ENCODE measurements around the gene TATDN2.

TATDN2 gene

DNA sequence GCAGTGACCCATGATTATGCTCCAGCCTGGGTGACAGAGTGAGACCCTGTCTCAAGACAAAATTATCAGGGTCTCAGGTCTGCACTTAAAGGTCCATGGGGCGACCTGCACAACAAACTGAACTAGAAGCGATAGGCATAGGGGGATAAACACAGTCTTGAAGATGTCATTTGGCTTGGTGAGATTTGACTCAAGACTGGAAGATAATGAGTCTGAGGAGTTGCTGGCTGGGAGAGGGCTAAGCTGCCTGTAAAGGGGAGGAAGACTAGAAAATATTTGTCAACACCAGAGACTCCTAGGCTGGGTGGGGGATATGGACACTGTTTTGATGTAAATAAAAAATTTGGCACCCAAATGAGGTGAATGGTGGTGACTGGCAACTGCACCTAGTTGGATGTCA, 24.7 kb downstream of the TATDN2 start:
- TF ChIP-seq POLR2A (IDR thresholded peaks at IDR 0.05; ENCODE audit: low read length) (no peak), GATA1 (IDR thresholded peaks at IDR 0.05; ENCODE audit: low read depth, low read length) (no peak)
- no peak for DNase-seq

DNA sequence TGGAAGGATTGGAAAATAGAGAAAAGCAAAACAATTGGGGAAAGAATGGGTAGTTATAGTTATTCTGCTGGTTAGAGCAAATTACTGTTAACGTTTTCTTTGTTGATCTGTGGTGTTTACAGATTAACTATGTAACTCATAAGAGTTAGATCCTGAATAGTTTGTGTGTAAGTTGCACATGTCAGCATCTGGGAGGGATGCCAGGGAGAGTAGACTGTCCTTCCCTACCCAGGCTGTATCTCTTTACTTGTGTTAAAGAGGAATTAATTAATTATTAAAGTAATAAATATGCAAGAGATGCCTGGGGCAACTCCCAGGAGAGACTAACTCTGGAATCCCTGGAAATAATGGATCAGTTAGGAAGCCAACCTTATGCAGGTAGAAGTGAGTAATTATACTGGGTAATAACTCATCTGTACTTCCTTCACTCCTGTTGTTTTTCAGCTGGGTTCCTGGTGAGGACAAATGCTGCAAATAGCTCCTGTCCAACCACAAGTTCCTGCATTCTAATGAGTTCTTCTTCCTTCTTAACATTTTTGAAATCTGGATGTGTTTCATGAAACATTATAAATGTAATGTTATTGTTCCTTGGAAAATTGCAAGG, 25.5 kb downstream of the TATDN2 start:
- no peak for DNase-seq

DNA sequence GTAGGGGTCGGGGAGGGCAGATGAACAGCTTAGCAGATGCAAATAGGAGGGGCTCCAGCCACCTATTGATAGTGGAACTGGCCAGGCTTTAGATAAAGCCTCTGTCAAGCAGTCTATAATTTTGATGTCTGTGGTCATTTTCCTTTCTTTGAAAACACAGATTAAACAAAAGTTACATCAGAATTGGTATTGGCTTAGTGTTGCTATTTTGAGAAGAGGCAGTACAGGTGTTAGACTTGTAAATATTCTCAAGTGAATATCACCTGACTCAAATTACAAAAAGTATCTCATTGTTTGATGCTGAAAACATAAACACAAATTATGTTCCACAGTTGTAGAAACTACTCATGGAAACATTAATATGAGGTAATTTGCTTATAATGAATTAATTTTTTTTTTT, 26.3 kb downstream of the TATDN2 start:
- TF ChIP-seq POLR2A (IDR thresholded peaks at IDR 0.05; ENCODE audit: low read length) = no peak
- TF ChIP-seq GATA1 (IDR thresholded peaks at IDR 0.05; ENCODE audit: low read depth, low read length) = no peak
- peak in 1 of 2 experiments; percentile 22 for DNase-seq

More for the DNA sequence above, 25.5 kb downstream of the TATDN2 start:
- no peak for TF ChIP-seq GATA1 (IDR thresholded peaks at IDR 0.05; ENCODE audit: low read depth, low read length)
- TF ChIP-seq POLR2A (IDR thresholded peaks at IDR 0.05; ENCODE audit: low read length) = no peak

DNA sequence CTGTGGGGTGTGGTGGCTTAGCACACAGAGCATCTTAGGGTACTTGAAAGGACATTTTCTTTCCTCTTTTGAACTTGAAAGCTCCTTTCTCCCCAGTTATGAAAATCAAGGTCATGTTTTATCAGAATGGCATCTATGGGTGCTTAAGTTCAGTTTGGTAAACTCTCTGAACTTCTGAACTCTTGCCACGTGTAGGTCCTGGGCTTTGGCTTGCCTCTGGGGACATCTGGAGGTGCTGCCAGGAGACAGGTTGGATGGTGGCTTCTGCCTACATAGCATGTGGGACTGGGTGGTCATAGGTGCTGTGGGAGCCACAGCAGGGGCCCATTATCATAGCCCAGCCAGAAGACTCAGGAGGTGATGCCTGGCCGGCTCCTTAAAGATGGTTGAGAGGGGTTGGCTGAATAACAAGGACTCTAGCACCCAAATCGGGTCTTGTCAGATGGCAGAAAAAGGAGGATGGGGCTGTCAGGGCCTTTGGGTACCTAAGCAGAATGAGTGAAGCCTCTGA, 28.9 kb downstream of the TATDN2 start:
- no peak for DNase-seq
- TF ChIP-seq GATA1 (IDR thresholded peaks at IDR 0.05; ENCODE audit: low read depth, low read length) = no peak
- TF ChIP-seq POLR2A (IDR thresholded peaks at IDR 0.05; ENCODE audit: low read length) = no peak

DNA sequence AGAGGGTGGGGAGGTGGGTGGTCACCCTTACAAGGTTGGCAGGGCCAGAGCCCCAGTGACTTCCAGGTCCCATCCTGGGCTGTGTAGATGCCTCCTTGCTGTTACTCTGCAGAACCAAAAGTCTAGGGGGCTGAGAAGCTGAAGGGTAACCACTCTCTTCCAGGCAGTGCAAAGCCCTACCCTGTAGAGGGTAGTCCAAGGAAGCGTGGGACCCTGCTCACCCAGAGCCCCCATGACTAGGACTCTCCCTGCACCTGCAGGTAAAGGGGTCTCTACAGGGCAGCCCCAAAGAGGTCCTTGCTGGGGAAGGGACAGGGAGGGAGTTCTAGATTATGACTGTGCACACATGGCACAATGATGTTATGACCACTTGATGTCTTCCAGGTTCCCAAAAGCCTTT, 30.2 kb downstream of the TATDN2 start:
- DNase-seq = no peak
- no peak for TF ChIP-seq GATA1 (IDR thresholded peaks at IDR 0.05; ENCODE audit: low read depth, low read length)

DNA sequence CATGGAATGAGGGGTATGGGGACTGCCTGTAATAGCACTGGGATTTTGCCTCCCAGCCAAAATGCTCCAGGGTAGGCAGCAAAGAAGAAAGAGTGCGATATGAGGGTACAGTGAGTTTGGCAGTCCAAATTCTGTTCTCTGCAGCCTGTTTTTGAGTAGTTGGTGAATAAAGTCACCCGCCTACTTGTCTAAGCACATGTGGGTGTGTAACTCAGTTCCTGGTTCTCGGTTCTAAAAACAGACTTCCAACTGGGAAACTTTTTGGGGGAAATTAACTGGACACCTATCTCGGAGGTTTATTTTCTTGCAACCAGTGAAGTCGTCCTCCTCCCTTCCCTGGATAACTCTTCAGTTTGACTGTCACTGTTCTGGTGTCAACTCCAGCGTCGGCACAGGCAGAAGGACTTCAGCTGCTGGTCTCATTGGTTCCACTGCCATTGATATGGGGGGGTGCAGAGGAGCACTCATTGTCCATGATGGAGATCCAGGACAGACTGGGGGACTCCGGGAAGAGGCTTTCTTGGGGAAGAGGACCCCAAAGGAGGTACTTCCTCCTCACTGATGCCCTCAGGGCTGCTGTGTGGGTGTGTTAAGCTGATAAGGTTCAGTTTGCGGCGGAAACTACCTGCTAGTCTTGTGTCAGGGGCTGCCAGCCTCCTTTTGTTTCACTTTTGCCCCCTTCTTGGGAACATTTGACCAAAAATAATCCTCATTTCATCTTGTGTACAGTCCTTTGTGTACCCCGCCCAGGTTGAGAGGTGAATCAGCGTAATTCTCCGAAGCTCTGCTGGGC, 31.3 kb downstream of the TATDN2 start:
- TF ChIP-seq GATA1 (IDR thresholded peaks at IDR 0.05; ENCODE audit: low read depth, low read length) (no peak), POLR2A (IDR thresholded peaks at IDR 0.05; ENCODE audit: low read length) (no peak)
- DNase-seq = peak in 1 of 2 experiments; percentile 39

DNA sequence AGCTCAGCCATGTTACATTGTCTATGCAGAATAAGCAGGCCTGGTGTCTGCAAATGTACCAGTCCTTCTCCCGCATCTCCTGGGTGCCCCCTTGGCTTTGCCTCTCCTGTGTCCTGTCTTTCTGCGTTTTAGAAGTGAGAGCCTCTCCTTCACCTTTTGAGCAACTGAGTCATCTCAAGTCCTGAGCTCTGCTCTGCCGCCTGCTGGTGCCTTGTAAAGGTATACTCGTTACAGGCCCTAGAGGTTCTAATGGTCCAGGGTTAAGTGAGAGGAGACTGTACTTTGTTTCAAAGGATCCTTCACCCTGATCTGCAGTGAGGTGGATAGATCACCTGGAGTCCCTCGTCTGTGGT, 31.9 kb downstream of the TATDN2 start:
- peak in 1 of 2 experiments; percentile 39 for DNase-seq
- TF ChIP-seq POLR2A (IDR thresholded peaks at IDR 0.05; ENCODE audit: low read length) (no peak), GATA1 (IDR thresholded peaks at IDR 0.05; ENCODE audit: low read depth, low read length) (no peak)

DNA sequence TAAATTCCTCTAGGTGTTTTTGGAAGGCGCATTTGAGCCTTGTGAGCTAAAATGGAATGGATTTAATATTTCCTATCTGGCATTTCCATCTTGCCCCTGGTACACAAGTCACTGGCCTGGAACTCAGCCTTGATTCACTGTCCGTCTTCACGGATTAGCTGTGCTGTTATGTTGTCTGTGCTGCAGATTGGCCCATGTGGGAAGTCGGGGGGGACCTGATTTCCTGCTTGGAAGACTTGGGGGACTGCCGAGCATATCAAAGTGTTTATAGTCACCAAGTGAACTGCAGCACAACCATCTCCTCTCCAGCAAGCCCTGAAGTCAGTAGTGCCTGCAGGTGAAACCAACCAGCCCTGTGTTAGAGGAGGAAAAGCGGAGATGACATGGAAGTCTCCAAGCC, 32.3 kb downstream of the TATDN2 start:
- DNase-seq = no peak
- TF ChIP-seq GATA1 (IDR thresholded peaks at IDR 0.05; ENCODE audit: low read depth, low read length) (no peak), POLR2A (IDR thresholded peaks at IDR 0.05; ENCODE audit: low read length) (no peak)

DNA sequence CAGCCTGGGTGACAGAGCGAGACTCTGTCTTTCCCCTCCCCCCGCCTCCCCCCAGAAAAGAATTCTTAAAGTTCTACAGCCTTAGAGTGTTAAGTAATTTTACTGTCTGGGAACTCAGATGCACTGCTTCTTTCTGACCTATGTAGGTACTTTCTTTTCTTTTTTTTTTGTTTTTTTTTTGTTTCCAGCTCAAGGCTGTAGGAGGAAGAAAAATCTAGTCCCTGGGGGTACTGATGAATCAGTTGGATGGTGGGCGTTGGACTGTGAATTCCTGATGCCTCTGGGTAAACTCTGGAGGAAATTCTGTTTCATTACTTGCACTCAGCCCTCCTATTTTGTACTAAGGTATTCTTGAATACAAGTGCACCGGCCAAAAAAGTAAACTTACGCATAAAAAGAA, 33.7 kb downstream of the TATDN2 start:
- no peak for DNase-seq

DNA sequence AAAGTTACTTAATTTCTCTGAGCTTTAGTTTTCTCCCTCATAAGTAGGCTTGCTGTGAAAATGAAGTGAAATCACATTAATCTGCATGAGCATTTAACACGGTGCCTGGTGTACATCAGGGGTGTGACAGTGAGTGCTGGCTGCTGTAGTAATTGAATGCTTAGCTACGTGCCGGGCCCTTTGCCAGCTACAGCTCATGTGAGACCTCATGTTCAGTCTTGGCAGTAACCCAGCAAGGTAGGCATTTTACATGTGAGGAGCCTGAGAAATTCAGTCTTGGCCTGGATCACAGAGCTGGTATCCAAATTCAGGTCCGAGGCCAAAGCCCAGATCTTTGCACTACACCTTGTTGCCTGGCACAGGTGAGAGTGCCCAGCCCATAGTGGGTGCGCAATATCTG, 35.4 kb downstream of the TATDN2 start:
- TF ChIP-seq POLR2A (IDR thresholded peaks at IDR 0.05; ENCODE audit: low read length) (no peak), GATA1 (IDR thresholded peaks at IDR 0.05; ENCODE audit: low read depth, low read length) (no peak)
- peak; percentile 11 to 15 for DNase-seq

More for the DNA sequence above, 33.7 kb downstream of the TATDN2 start:
- TF ChIP-seq GATA1 (IDR thresholded peaks at IDR 0.05; ENCODE audit: low read depth, low read length) = no peak
- TF ChIP-seq POLR2A (IDR thresholded peaks at IDR 0.05; ENCODE audit: low read length) = no peak

DNA sequence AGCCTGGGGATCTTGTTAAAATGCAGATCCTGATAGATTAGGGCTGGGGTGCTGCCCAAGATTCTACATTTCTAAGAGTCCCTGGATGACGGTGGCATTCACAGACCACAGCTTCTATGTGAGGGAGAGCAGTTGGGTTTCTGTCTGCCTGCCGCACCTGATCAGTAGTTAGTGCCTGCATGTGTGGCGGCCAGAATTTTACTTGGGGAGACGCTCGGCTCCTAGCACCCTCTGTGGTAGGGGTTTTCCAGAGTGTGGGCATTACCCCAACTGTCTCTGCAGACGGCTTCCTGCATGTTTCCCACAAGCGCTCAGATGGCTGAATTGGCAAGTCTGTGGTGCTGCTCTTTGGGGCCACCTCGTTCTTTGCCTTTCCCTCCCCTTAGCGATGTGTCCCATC, 36.2 kb downstream of the TATDN2 start:
- no peak for DNase-seq
- no peak for TF ChIP-seq GATA1 (IDR thresholded peaks at IDR 0.05; ENCODE audit: low read depth, low read length)
- TF ChIP-seq POLR2A (IDR thresholded peaks at IDR 0.05; ENCODE audit: low read length) = no peak

DNA sequence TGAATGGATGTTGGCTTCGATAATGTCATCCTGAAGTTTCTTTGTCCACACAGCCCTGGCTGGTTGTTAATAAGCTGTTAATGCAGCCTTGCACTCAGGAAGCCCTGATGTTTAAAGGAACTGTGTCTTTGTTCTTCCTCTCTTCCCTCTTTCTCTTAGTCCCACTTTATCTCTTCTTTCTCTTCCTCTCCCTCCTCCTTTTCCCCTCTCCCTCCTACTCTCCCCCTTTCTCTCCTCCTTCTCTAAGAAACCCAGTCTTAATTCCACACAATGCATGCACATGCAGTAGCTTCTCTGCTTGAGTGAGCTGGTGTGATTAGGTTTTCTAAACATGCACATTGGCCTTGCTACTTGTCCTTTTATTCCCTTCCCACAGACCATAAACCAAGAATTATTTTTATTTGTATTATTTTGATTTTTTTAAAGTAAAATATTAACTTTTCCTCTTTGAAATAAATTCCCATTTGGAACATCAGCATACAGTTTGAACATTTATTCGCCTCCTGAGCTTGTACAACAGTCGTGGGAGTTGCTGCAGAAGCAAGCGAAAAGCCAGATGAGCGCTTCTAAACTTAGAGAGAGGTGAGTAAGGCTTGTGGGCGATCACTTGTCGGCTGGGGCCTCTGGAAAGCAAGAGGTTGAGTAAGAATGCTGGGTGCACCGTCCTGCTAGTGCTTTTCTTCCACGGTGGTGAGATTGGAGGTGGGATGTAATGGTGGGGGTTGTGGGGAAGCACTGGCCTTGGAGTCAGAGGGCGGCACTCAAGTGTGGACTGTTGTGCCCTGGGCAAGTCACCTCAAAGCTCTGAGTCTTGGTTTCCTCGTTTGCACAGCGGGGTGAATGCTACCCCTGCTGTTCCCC, 37.2 kb downstream of the TATDN2 start:
- TF ChIP-seq GATA1 (IDR thresholded peaks at IDR 0.05; ENCODE audit: low read depth, low read length) (no peak), POLR2A (IDR thresholded peaks at IDR 0.05; ENCODE audit: low read length) (no peak)
- DNase-seq = no peak

DNA sequence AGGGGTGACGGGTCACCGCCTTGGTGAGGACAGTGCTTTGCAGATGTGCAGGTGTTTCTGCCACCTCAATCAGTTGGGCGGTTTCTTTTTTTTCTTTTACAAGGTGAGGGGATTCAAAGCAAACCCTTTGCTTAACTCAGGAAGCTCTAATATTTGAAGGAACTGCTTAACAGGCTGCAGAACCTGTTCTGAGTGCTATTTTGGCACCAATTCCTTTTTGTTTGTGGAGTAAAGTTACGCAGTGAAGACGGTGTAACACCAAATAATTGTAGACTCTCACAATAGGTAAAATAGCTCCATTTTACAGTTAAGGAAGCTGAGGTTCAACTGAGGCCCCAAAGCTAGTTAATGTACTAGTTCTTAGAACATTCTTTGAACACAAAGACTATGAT, 37.9 kb downstream of the TATDN2 start:
- TF ChIP-seq GATA1 (IDR thresholded peaks at IDR 0.05; ENCODE audit: low read depth, low read length) (no peak), POLR2A (IDR thresholded peaks at IDR 0.05; ENCODE audit: low read length) (no peak)
- no peak for DNase-seq
